ENCODE data around the gene FECH.

GRCh38 chr18:57575542-57575941 is 11.0 kb downstream of the FECH start:
- TF ChIP-seq CTCF (IDR thresholded peaks at IDR 0.05; ENCODE audit: low read depth, low read length) (no peak), POLR2A (IDR thresholded peaks at IDR 0.05; ENCODE audit: extremely low read depth, insufficient read length) (no peak), MAX (IDR thresholded peaks at IDR 0.05; ENCODE audit: low read depth, low read length) (no peak)
